HG03520 (cell line): Measurements from ENCODE around the gene ZNF319.

Source experiments
- ATAC-seq: cut with Tn5 transposase; IDR thresholded peaks from one replicate; pipeline ENCODE4 v1.9.1; 2021; ENCODE audit warnings: mild to moderate bottlenecking, moderate library complexity; ENCODE audit not compliant: unreplicated experiment

ZNF319 gene

GRCh38 chr16:57998992-57999365 is 1.5 kb downstream of the ZNF319 start:
- ATAC-seq, result no peak

DNA sequence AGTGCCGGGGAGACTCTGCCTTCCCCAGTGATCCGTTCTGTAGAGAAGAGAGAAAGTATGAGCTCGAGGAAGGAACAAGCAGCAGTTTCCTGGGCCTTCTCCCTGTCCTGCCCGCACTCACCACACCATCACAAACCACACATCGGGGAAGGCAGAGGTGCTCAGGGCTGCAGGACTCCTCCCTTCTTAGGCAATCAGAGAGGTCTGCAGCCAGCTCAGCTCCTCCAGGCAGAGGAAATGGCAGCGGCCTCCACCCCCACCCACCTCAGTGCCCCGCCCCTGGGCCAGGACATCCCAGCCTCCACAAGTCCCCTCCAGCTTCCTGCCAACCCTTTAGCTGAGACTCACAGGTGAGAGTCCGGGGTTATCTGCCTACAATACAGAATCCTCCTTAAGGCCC is 2.0 kb downstream of the ZNF319 start:
- ATAC-seq, result no peak

- no peak for ATAC-seq
These were observed 2.8 kb downstream of the ZNF319 start for GRCh38 chr16:57997528-57998265.

DNA sequence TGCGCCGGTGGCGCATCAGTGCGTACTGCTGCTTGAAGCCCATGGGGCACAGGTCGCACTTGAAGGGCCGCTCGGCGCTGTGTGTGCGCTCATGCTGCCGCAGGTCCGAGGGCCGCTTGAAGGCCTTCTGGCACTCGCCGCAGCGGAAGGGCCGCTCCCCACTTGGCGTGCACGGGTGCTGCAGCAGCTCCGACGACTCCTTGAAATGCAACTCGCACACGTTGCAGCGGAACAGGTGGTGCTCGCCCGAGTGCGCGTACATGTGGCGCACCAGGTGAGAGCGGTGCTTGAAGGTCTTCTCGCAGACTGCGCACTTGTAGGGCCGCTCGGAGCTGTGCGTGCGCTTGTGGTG is 3.3 kb downstream of the ZNF319 start:
- no peak for ATAC-seq

DNA sequence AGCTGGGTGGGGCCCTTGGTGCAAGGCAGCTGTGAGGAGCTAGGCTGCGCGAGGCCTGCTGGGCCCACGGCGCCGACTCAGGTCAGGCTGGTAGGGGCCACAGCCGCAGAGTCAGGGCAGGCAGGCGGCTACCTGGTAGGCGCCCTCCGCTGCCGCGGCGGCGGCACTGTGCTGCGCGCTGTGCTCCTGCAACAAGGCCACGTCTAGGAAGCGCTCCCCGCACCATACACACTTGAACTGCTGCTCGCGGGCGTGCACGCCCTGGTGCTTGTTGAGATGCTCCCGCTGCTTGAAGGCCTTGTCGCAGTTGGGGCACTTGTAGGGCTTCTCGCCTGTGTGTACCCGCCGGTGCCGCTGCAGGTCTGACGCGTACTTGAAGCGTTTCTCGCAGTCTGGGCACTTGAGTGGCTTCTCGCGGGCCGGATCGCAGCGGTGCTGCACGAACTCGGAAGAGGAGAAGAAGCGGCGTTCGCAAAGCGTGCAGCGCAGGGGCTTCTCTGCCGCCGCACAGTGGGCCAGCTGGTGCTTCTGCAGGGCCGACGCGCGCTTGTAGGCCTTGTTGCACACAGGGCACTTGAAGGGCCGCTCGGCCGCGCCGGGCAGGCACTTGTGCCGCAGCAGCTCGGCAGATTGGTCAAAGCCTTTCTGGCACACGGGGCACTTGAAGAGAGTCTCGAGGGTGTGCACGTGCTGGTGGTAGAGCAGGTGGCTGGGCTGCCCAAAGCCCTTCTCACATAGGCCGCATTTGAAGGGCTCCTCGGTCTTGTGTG is 3.9 kb downstream of the ZNF319 start:
- ATAC-seq, result no peak

DNA sequence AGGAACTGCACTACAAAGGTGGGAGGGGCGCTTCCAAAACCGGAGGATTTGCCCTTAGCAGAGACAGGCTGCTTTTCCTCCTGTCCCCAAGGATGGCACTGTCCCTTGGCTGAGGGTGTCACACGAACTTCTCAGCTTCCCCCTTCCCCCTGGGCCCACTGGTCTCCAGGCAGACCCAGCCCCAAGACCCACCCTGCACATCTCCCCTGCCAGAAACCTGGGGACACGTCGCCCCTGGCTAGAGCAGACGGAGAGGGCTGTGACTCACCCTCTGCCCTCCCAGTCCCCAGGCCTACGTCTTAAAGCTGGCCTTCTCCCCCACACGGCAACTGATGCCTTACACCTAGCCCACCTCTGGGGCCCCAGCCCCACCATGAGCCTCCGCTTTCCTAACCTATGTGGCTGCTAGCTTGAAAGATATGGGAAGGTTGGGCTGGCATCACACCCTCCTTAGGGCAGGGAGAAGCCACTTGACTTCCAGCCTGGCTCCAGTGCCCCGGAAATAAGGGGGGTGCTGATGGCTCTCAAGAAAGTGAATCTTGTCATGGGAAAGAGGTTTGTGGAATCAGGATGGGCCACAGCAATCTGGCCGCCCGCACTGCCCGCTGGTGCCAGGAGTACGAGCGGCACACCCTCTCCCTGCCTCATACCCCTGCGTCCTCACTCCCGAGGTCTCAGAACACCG is 4.6 kb downstream of the ZNF319 start:
- no peak for ATAC-seq

- ATAC-seq, result peak; percentile 44
These were observed 5.7 kb downstream of the ZNF319 start for GRCh38 chr16:57994778-57995177.

GRCh38 chr16:57994361-57994760 is 6.1 kb downstream of the ZNF319 start:
- no peak for ATAC-seq

- ATAC-seq, result no peak
These were observed 6.6 kb downstream of the ZNF319 start for GRCh38 chr16:57993897-57994296.

- ATAC-seq, result no peak
These were observed 7.0 kb downstream of the ZNF319 start for GRCh38 chr16:57993438-57993837.

DNA sequence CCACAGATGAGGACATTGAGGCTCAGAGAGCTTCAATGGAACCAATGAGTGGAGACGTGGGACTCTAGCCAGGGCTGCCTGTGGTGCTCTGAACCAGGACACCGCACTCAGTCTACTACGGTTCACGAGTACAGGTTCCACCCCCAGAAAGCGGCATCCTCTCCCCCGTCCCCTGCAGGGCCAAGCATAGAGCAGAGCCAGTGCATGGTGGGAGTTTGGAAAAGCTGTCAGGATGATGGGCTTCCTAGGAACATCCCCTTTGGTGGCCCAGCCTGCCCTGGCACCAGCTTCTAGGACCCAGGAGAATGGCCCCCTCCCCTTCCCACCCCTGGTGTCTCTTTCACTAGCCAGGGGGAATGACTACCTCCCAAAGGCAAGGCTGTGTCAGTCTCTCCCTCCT is 8.4 kb downstream of the ZNF319 start:
- ATAC-seq, result no peak

GRCh38 chr16:57991551-57992059 is 8.9 kb downstream of the ZNF319 start:
- no peak for ATAC-seq

GRCh38 chr16:57988929-57989328 is 11.5 kb downstream of the ZNF319 start:
- no peak for ATAC-seq

DNA sequence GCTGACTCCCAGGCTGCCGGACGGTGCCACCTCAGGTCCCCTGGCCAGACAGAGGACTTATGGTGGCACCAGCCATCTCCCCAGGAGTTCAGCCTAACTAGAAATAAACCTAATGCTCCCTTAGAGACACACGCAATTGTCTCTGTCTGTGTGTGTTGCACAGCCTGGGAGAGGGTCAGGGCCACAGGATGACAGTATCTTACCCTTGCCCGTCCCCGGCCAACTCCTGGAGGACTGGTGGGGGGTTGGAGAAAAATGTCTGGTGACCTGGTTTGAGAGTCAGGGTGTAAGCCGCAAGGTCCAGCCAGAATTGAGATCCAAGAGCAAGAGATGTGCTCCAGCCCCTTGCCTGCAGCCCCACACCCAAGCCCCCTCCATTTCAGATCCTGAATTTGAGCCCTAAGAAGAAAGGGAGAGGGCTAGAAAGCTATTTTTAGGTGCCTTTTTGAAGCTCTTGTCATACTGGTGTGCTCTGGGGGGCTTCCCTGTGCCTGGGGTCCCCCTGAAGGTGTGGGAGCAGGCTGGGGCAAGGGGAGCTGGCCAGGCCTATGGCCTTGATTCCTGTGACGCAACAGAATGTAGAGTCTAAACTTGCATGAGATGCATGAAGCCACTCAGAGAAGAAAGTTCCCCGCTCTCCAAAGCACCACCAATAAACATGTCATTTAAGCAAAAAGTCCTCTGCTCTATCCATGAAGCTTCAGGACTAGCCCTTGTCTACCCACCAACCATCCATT is 12.9 kb downstream of the ZNF319 start:
- ATAC-seq, result no peak

- no peak for ATAC-seq
These were observed 14.3 kb downstream of the ZNF319 start for GRCh38 chr16:57986196-57986595.

- ATAC-seq, result no peak
These were observed 15.0 kb downstream of the ZNF319 start for GRCh38 chr16:57985204-57986181.

GRCh38 chr16:57984443-57985203 is 15.8 kb downstream of the ZNF319 start:
- ATAC-seq, result no peak

- ATAC-seq, result no peak
These were observed 18.1 kb downstream of the ZNF319 start for GRCh38 chr16:57982385-57982784.

- ATAC-seq, result no peak
These were observed 18.8 kb downstream of the ZNF319 start for GRCh38 chr16:57981636-57982035.
